IMR-90 (cell line): ENCODE results near the gene CNTFR. TPM values are rescaled to one million over a fixed set of nuclear protein-coding genes. Genes with fewer than 3 reads are reported as not detected.

Experiments
- ATAC-seq: fragments of 200-7000 bp; cut with Tn5 transposase; 2 replicates; pipeline ENCODE4 v1.9.1; 2020; ENCODE audit warnings: low read depth, mild to moderate bottlenecking, moderate library complexity
- BruUV-seq: library from RNA; stranded (reverse); fragments of 400-500 nt; replicated peaks from 2 replicates; lab custom pipeline; 2021; lab: Mats Ljungman, UMichigan
- CTCF ChIA-PET: fragments of 300-600 bp; formaldehyde crosslinking; extraction: SDS; loops from one replicate; lab custom pipeline; 2021; ENCODE audit warnings: antibody characterized with exemption; lab: Yijun Ruan, JAX
- POLR2A ChIA-PET: fragments of 300-600 bp; sonication (Branson Sonifier 250); formaldehyde crosslinking; loops from one replicate; lab custom pipeline; 2022; ENCODE audit warnings: antibody characterized with exemption; ENCODE audit not compliant: unreplicated experiment; lab: Charles Lee
- DNase-seq: peaks from one replicate; pipeline ENCODE4 v3.0.0; 2013
- H2AFZ ChIP-seq: replicated peaks from 2 replicates; pipeline ENCODE3; 2013; ENCODE audit warnings: low read length, mild to moderate bottlenecking; ENCODE audit not compliant: poor library complexity
- H2AK5ac ChIP-seq: 2 replicates; pipeline ENCODE4 v1.6.1; 2013; ENCODE audit warnings: low read depth, low read length, inconsistent platforms
- H2AK9ac ChIP-seq: replicated peaks from 2 replicates; pipeline ENCODE3; 2013; ENCODE audit warnings: mild to moderate bottlenecking, low read depth, low read length, moderate library complexity; ENCODE audit not compliant: poor library complexity
- H2BK120ac ChIP-seq: 2 replicates; pipeline ENCODE4 v1.6.1; 2013; ENCODE audit warnings: low read depth, low read length, inconsistent platforms
- H2BK15ac ChIP-seq: 3 replicates; pipeline ENCODE4 v1.6.1; 2013; ENCODE audit warnings: low read depth, low read length, inconsistent platforms
- H2BK20ac ChIP-seq: 2 replicates; pipeline ENCODE4 v1.6.1; 2013; ENCODE audit warnings: low read depth, mild to moderate bottlenecking, inconsistent platforms, low read length, moderate library complexity
- H2BK5ac ChIP-seq: 2 replicates; pipeline ENCODE4 v1.6.1; 2013; ENCODE audit warnings: mild to moderate bottlenecking, low read depth, low read length, inconsistent platforms; ENCODE audit not compliant: poor library complexity, severe bottlenecking
- H3K14ac ChIP-seq: replicated peaks from 2 replicates; pipeline ENCODE4 v1.6.1; 2013; ENCODE audit warnings: low read depth, low read length, inconsistent platforms
- H3K18ac ChIP-seq: 2 replicates; pipeline ENCODE4 v1.6.1; 2013; ENCODE audit warnings: low read depth, low read length, control low read depth
- H3K23ac ChIP-seq: 2 replicates; pipeline ENCODE4 v1.6.1; 2013; ENCODE audit warnings: low read depth, low read length, inconsistent platforms
- H3K27ac ChIP-seq: 2 replicates; pipeline ENCODE4 v1.5.1; 2013; ENCODE audit warnings: mild to moderate bottlenecking, control low read depth, low read length; ENCODE audit not compliant: insufficient read depth
- H3K27me3 ChIP-seq: 2 replicates; pipeline ENCODE4 v1.6.1; 2013; ENCODE audit warnings: low read length; ENCODE audit not compliant: control insufficient read depth, insufficient read depth
- H3K36me3 ChIP-seq: 2 replicates; pipeline ENCODE4 v1.6.1; 2013; ENCODE audit warnings: low read length, mixed read lengths; ENCODE audit not compliant: control insufficient read depth, insufficient read depth
- H3K4ac ChIP-seq: 2 replicates; pipeline ENCODE4 v1.6.1; 2013; ENCODE audit warnings: low read depth, low read length, inconsistent platforms
- H3K4me1 ChIP-seq: 2 replicates; pipeline ENCODE4 v1.6.1; 2013; ENCODE audit warnings: low read length, mixed read lengths; ENCODE audit not compliant: control insufficient read depth, insufficient read depth
- H3K4me2 ChIP-seq: 2 replicates; pipeline ENCODE4 v1.6.1; 2013; ENCODE audit warnings: low read depth, mild to moderate bottlenecking, control low read depth, low read length, moderate library complexity
- H3K4me3 ChIP-seq: 2 replicates; pipeline ENCODE4 v1.5.1; 2013; ENCODE audit warnings: low read depth, mild to moderate bottlenecking, control low read depth, low read length, moderate library complexity; ENCODE audit not compliant: insufficient read depth
- H3K56ac ChIP-seq: 2 replicates; pipeline ENCODE4 v1.6.1; 2013; ENCODE audit warnings: low read length, inconsistent platforms; ENCODE audit not compliant: insufficient read depth; ENCODE audit errors: extremely low read depth
- H3K79me1 ChIP-seq, 2 experiments: 2 replicates each; pipeline ENCODE4 v1.6.1; 2013; ENCODE audit warnings: low read length in 2 of 2, inconsistent platforms in 1 of 2, low read depth in 1 of 2
- H3K9ac ChIP-seq: 2 replicates; pipeline ENCODE4 v1.6.1; 2013; ENCODE audit warnings: low read depth, low read length, control low read depth
- H3K9me1 ChIP-seq: 2 replicates; pipeline ENCODE4 v1.6.1; 2013; ENCODE audit warnings: low read length, inconsistent platforms; ENCODE audit not compliant: insufficient read depth
- H3K9me3 ChIP-seq: 2 replicates; pipeline ENCODE4 v1.6.1; 2013; ENCODE audit warnings: low read length; ENCODE audit not compliant: control insufficient read depth, insufficient read depth
- H4K20me1 ChIP-seq: 2 replicates; pipeline ENCODE4 v1.6.1; 2013; ENCODE audit warnings: low read length, inconsistent platforms; ENCODE audit not compliant: insufficient read depth
- H4K5ac ChIP-seq: 2 replicates; pipeline ENCODE4 v1.6.1; 2013; ENCODE audit warnings: mild to moderate bottlenecking, low read depth, low read length, control low read depth
- H4K8ac ChIP-seq, 2 experiments: 2 replicates each; pipeline ENCODE4 v1.6.1; 2013; ENCODE audit warnings: low read depth in 2 of 2, low read length in 2 of 2, control low read depth in 1 of 2, inconsistent platforms in 1 of 2
- H4K91ac ChIP-seq: 2 replicates; pipeline ENCODE4 v1.6.1; 2013; ENCODE audit warnings: low read depth, low read length, inconsistent platforms; ENCODE audit not compliant: insufficient read depth
- CEBPB ChIP-seq: IDR thresholded peaks from 2 replicates; pipeline ENCODE4 v1.6.1; 2012; ENCODE audit warnings: low read depth, low read length, improper control_type of control experiment
- CHD1 ChIP-seq: IDR thresholded peaks from 2 replicates; pipeline ENCODE4 v1.6.1; 2012; ENCODE audit warnings: low read depth, low read length, improper control_type of control experiment
- CTCF ChIP-seq: conservative IDR thresholded peaks from 2 replicates; pipeline ENCODE4 v1.5.1; 2012; ENCODE audit warnings: mild to moderate bottlenecking, low read depth, low read length, improper control_type of control experiment
- ELK1 ChIP-seq: fragments of 150-350 bp; IDR thresholded peaks from 2 replicates; pipeline ENCODE4 v1.6.1; 2016; ENCODE audit warnings: low read depth, mild to moderate bottlenecking, low read length, moderate library complexity, borderline replicate concordance
- FOS ChIP-seq: fragments of 150-350 bp; IDR thresholded peaks from 2 replicates; pipeline ENCODE4 v1.6.1; 2016; ENCODE audit warnings: low read depth, low read length
- MAFK ChIP-seq: IDR thresholded peaks from 2 replicates; pipeline ENCODE4 v1.6.1; 2012; ENCODE audit warnings: low read depth, low read length, improper control_type of control experiment
- MAZ ChIP-seq: IDR thresholded peaks from 2 replicates; pipeline ENCODE4 v1.6.1; 2012; ENCODE audit warnings: low read depth, mild to moderate bottlenecking, low read length, improper control_type of control experiment, moderate library complexity, borderline replicate concordance
- MXI1 ChIP-seq: IDR thresholded peaks from 2 replicates; pipeline ENCODE4 v1.6.1; 2012; ENCODE audit warnings: low read depth, mild to moderate bottlenecking, low read length, moderate library complexity, borderline replicate concordance
- POLR2A ChIP-seq: IDR thresholded peaks from 2 replicates; pipeline ENCODE4 v1.6.1; 2012; ENCODE audit warnings: mild to moderate bottlenecking, low read depth, low read length
- RAD21 ChIP-seq: IDR thresholded peaks from 2 replicates; pipeline ENCODE4 v1.6.1; 2012; ENCODE audit warnings: low read length, improper control_type of control experiment
- RFX5 ChIP-seq: IDR thresholded peaks from 2 replicates; pipeline ENCODE4 v1.8.0; 2012; ENCODE audit warnings: low read depth, mild to moderate bottlenecking, low read length, moderate library complexity
- SMC3 ChIP-seq: fragments of 150-350 bp; IDR thresholded peaks from 2 replicates; pipeline ENCODE4 v1.6.1; 2016; ENCODE audit warnings: low read depth, mild to moderate bottlenecking, antibody characterized with exemption, low read length, moderate library complexity
- USF2 ChIP-seq: fragments of 150-350 bp; IDR thresholded peaks from 2 replicates; pipeline ENCODE4 v1.6.1; 2017; ENCODE audit warnings: mild to moderate bottlenecking, antibody characterized with exemption, low read length, low read depth
- WGBS, 2 experiments: methylation state at CpG; one replicate each; pipeline versions ENCODE4 v1.1.5 to v1.1.7; 2013; ENCODE audit warnings: missing lambda C conversion rate in 2 of 2; ENCODE audit not compliant: insufficient read length in 1 of 2; ENCODE audit errors: extremely low coverage in 2 of 2; 5-methylcytosine and 5-hydroxymethylcytosine counted together
- dilution Hi-C: fragments of 300-500 bp; cut with HindIII; formaldehyde crosslinking; loops from one replicate; pipeline ENCODE4 v1.14.3; 2018; ENCODE audit warnings: low sequenced_read_pairs; ENCODE audit not compliant: unreplicated experiment
- in situ Hi-C: fragments of 300-500 bp; cut with MboI; formaldehyde crosslinking; loops from 3 replicates; pipeline ENCODE4 v1.14.3; 2019; ENCODE audit warnings: low sequenced_read_pairs, inconsistent platforms, mixed read lengths
- intact Hi-C: fragments of 100-400 bp; cut with micrococcal nuclease; formaldehyde crosslinking; loops from 2 replicates; pipeline ENCODE4 v1.10.0; 2022
- polyA plus RNA-seq, 3 experiments: library from polyadenylated mRNA; depleted of rRNA; stranded (reverse); fragments of >200 nt; gene quantifications; 2 replicates each; pipeline ENCODE4 v1.2.3, GENCODE V29; 2012; ENCODE audit warnings: low replicate concordance in 1 of 3
- total RNA-seq: library from RNA; depleted of rRNA; stranded (reverse); fragments of >200 nt; gene quantifications from 2 replicates; pipeline ENCODE4 v1.2.3, GENCODE V29; 2012

Gene CNTFR
- total and polyA plus RNA-seq, 2 of the 4 experiments (the other 2 are of a cell fraction), result not detected

GRCh38 chr9:34522091-34522887 is 67.2 kb downstream of the CNTFR start:
- BruUV-seq, result no TSS peak
- no peak overlapping the region for H2BK5ac ChIP-seq
- H3K79me1 ChIP-seq, result no peaks in the 10 kb centered on the region
- ATAC-seq (no peak), DNase-seq (no peak)
- in situ Hi-C loops (no loop called here), intact Hi-C loops (no loop called here), dilution Hi-C loops (no loop called here)
- H3K56ac ChIP-seq, result no peak overlapping the region
- peak overlapping the region; percentile 6; the same call in 1 of the 2 replicates for H3K4me3 ChIP-seq
- 14% methylated on average over 10 of the region's 31 CpGs; no CpG with 5 or more reads in 1 of the 2 experiments for WGBS, 2 experiments
- H4K8ac ChIP-seq, result no peak overlapping the region
- no peak overlapping the region for H2BK120ac ChIP-seq
- POLR2A ChIA-PET, result no interaction called here
- CTCF ChIA-PET, result no interaction called here
- peak overlapping the region; percentile 42 for H3K23ac ChIP-seq
- H4K20me1 ChIP-seq, result peaks cover 5% of the 10 kb centered on the region
- H2AFZ ChIP-seq, result peak overlapping the region; percentile 83
- H3K4me1 ChIP-seq, result no peaks in the 10 kb centered on the region
- no peaks in the 10 kb centered on the region for H3K9me1 ChIP-seq
- H2BK15ac ChIP-seq, result no peak overlapping the region
- no peak overlapping the region for H3K14ac ChIP-seq
- H4K5ac ChIP-seq, result no peak overlapping the region
- peaks cover 55% of the 10 kb centered on the region for H3K27me3 ChIP-seq
- H3K9ac ChIP-seq, result no peak overlapping the region; the same call in 1 of the 2 replicates
- H3K9me3 ChIP-seq, result no peaks in the 10 kb centered on the region
- H2AK9ac ChIP-seq, result peak overlapping the region; percentile 16
- TF ChIP-seq RFX5 (no peak), SMC3 (no peak), ELK1 (no peak), CHD1 (no peak), MAZ (no peak), MAFK (no peak), MXI1 (no peak), FOS (no peak), CTCF (no peak), USF2 (no peak), RAD21 (no peak), CEBPB (no peak), POLR2A (no peak)
- H4K91ac ChIP-seq, result no peak overlapping the region
- no peak overlapping the region; the same call in 1 of the 2 replicates for H2AK5ac ChIP-seq
- H3K18ac ChIP-seq, result no peak overlapping the region
- no peaks in the 10 kb centered on the region for H3K36me3 ChIP-seq
- H3K27ac ChIP-seq, result no peak overlapping the region
- no peak overlapping the region for H3K4ac ChIP-seq
- H2BK20ac ChIP-seq, result no peak overlapping the region
- H3K4me2 ChIP-seq, result peak overlapping the region; percentile 62
